ENCODE measurements around the gene TTLL9.
"Not testable (repeated sequence)": the region's sequence is repeated elsewhere in the genome, so short reads cannot be mapped to it uniquely, and the experiment has no call there.

TTLL9 gene

GRCh38 chr20:31890646-31891045 is 20.2 kb downstream of the TTLL9 start:
- DNase-seq: no peak

GRCh38 chr20:31894980-31895675 is 24.7 kb downstream of the TTLL9 start:
- no peak for DNase-seq

- DNase-seq: no peak
Observed at GRCh38 chr20:31896049-31896448, 25.6 kb downstream of the TTLL9 start.

GRCh38 chr20:31897541-31897940 is 27.1 kb downstream of the TTLL9 start:
- DNase-seq: no peak

GRCh38 chr20:31901615-31902014 is 31.2 kb downstream of the TTLL9 start:
- no peak for DNase-seq

- no peak for DNase-seq
Observed at GRCh38 chr20:31903627-31904386, 33.4 kb downstream of the TTLL9 start.

- DNase-seq: no peak
Observed at GRCh38 chr20:31906001-31906400, 35.6 kb downstream of the TTLL9 start.

GRCh38 chr20:31907046-31907445 is 36.6 kb downstream of the TTLL9 start:
- DNase-seq: no peak

- DNase-seq: no peak
Observed at GRCh38 chr20:31908016-31908415, 37.6 kb downstream of the TTLL9 start.

- DNase-seq: no peak
Observed at GRCh38 chr20:31908424-31908823, 38.0 kb downstream of the TTLL9 start.

- no peak for DNase-seq
Observed at GRCh38 chr20:31909253-31910070, 39.0 kb downstream of the TTLL9 start.

GRCh38 chr20:31910071-31910803 is 39.8 kb downstream of the TTLL9 start:
- DNase-seq: no peak

- no peak for DNase-seq
Observed at GRCh38 chr20:31913431-31914157, 43.2 kb downstream of the TTLL9 start.

GRCh38 chr20:31914170-31914569 is 43.7 kb downstream of the TTLL9 start:
- no peak for DNase-seq

- DNase-seq: no peak
Observed at GRCh38 chr20:31915491-31916280, 45.3 kb downstream of the TTLL9 start.

GRCh38 chr20:31916708-31917107 is 46.3 kb downstream of the TTLL9 start:
- no peak for DNase-seq

GRCh38 chr20:31917962-31918412 is 47.6 kb downstream of the TTLL9 start:
- DNase-seq: not testable (repeated sequence)

GRCh38 chr20:31918466-31919105 is 48.2 kb downstream of the TTLL9 start:
- no peak for DNase-seq

- DNase-seq: no peak
Observed at GRCh38 chr20:31919410-31920155, 49.1 kb downstream of the TTLL9 start.

GRCh38 chr20:31920275-31920855 is 49.9 kb downstream of the TTLL9 start:
- DNase-seq: no peak
